HepG2 (cell line): ENCODE results near the gene SMPD3. TPM values are rescaled to one million over a fixed set of nuclear protein-coding genes. Genes with fewer than 3 reads are reported as not detected.

Source experiments
- DNMT1 ChIP-seq: sonication (generic); formaldehyde crosslinking; IDR thresholded peaks from 2 replicates; pipeline ENCODE4 v1.5.1; 2020; ENCODE audit warnings: mild to moderate bottlenecking, missing genetic modification reagents
- DR1 ChIP-seq: sonication (generic); formaldehyde crosslinking; IDR thresholded peaks from 2 replicates; pipeline ENCODE4 v1.8.0; 2021; ENCODE audit warnings: mild to moderate bottlenecking, missing genetic modification reagents, inconsistent platforms
- ETV6 ChIP-seq: sonication (generic); formaldehyde crosslinking; conservative IDR thresholded peaks from 2 replicates; pipeline ENCODE4 v1.4.0; 2020; ENCODE audit warnings: missing genetic modification reagents
- SALL2 ChIP-seq: sonication (generic); formaldehyde crosslinking; IDR thresholded peaks from 2 replicates; pipeline ENCODE4 v1.8.1; 2023; ENCODE audit warnings: mild to moderate bottlenecking, missing genetic modification reagents, inconsistent platforms
- SOX5 ChIP-seq: IDR thresholded peaks from 2 replicates; pipeline ENCODE4 v1.6.1; 2016; ENCODE audit warnings: borderline replicate concordance
- SOX6 ChIP-seq, 2 experiments: fragments of 450-650 bp in 1 of 2; sonication (generic) in 1 of 2; formaldehyde crosslinking in 1 of 2; IDR thresholded peaks; 2 replicates each; pipeline versions ENCODE4 v1.4.0 to v1.6.1; 2017 to 2020; ENCODE audit warnings: antibody characterized with exemption in 1 of 2, mild to moderate bottlenecking in 1 of 2, missing genetic modification reagents in 1 of 2
- SRSF9 ChIP-seq: fragments of 200-400 bp; formaldehyde crosslinking; IDR thresholded peaks from 2 replicates; pipeline ENCODE4 v1.6.1; 2018; ENCODE audit warnings: borderline replicate concordance, mild to moderate bottlenecking, low read depth, low read length; ENCODE audit not compliant: insufficient read depth, poor library complexity, severe bottlenecking
- YEATS2 ChIP-seq: sonication (generic); formaldehyde crosslinking; IDR thresholded peaks from 2 replicates; pipeline ENCODE4 v1.4.0; 2020; ENCODE audit warnings: missing genetic modification reagents, borderline replicate concordance
- ZBTB20 ChIP-seq: sonication (generic); formaldehyde crosslinking; IDR thresholded peaks from 2 replicates; pipeline ENCODE4 v1.8.1; 2023; ENCODE audit warnings: missing genetic modification reagents, low read depth, mild to moderate bottlenecking, borderline replicate concordance
- ZFY ChIP-seq: sonication (generic); formaldehyde crosslinking; IDR thresholded peaks from 2 replicates; pipeline ENCODE4 v1.4.0; 2020; ENCODE audit warnings: missing genetic modification reagents
- ZNF350 ChIP-seq: sonication (generic); formaldehyde crosslinking; IDR thresholded peaks from 2 replicates; pipeline ENCODE4 v1.4.0; 2020; ENCODE audit warnings: mild to moderate bottlenecking, low read depth, missing genetic modification reagents, borderline replicate concordance
- ZNF777 ChIP-seq: sonication (generic); formaldehyde crosslinking; IDR thresholded peaks from 2 replicates; pipeline ENCODE4 v1.4.0; 2020; ENCODE audit warnings: missing genetic modification reagents
- ZNF788 ChIP-seq: sonication (generic); formaldehyde crosslinking; IDR thresholded peaks from 2 replicates; pipeline ENCODE4 v1.5.0; 2020; ENCODE audit warnings: mild to moderate bottlenecking, missing genetic modification reagents, borderline replicate concordance
- polyA plus RNA-seq, 8 experiments: library from polyadenylated mRNA; depleted of rRNA in 3 of 8; stranded (reverse) in 7 of 8; unstranded in 1 of 8; fragments of >200 nt; fragmentation: Illumina TruSeq in 4 of 8; extraction: Trizol in 4 of 8; gene quantifications; 2 replicates each; pipeline versions ENCODE4 v1.2.1 to v1.2.3, GENCODE V29; 2011 to 2016; ENCODE audit warnings: low read depth in 4 of 8, missing spikeins in 1 of 8, mixed read lengths in 1 of 8; ENCODE audit not compliant: insufficient read depth in 1 of 8
- total RNA-seq, 5 experiments: library from RNA; depleted of rRNA; stranded (reverse); fragments of >200 nt; fragmentation: Illumina TruSeq; extraction: Trizol; gene quantifications; 2 replicates each; pipeline ENCODE4 v1.2.3, GENCODE V29; 2016; ENCODE audit warnings: low read depth in 1 of 5
- TF ChIP-seq, protein P1 (sequence below): sonication (generic); formaldehyde crosslinking; IDR thresholded peaks from 2 replicates; pipeline ENCODE4 v1.5.1; 2020; ENCODE audit warnings: missing genetic modification reagents, mild to moderate bottlenecking, borderline replicate concordance
- TF ChIP-seq, protein P2 (sequence below): sonication (generic); formaldehyde crosslinking; IDR thresholded peaks from 2 replicates; pipeline ENCODE4 v1.4.0; 2020; ENCODE audit warnings: mild to moderate bottlenecking, missing genetic modification reagents, borderline replicate concordance
- TF ChIP-seq, protein P3 (sequence below): IDR thresholded peaks from 2 replicates; pipeline ENCODE4 v1.6.1; 2016; ENCODE audit warnings: mild to moderate bottlenecking, missing biosample characterization, missing genetic modification reagents
- TF ChIP-seq, protein P4 (sequence below): sonication (generic); formaldehyde crosslinking; IDR thresholded peaks from 2 replicates; pipeline ENCODE4 v1.4.0; 2020; ENCODE audit warnings: mild to moderate bottlenecking, low read depth, missing genetic modification reagents

Gene SMPD3
- total and polyA plus RNA-seq, 2 of the 13 experiments (the other 11 are each of a cell fraction or from before 2014, with no cell fraction given) = 0.07 to 0.32 TPM

DNA sequence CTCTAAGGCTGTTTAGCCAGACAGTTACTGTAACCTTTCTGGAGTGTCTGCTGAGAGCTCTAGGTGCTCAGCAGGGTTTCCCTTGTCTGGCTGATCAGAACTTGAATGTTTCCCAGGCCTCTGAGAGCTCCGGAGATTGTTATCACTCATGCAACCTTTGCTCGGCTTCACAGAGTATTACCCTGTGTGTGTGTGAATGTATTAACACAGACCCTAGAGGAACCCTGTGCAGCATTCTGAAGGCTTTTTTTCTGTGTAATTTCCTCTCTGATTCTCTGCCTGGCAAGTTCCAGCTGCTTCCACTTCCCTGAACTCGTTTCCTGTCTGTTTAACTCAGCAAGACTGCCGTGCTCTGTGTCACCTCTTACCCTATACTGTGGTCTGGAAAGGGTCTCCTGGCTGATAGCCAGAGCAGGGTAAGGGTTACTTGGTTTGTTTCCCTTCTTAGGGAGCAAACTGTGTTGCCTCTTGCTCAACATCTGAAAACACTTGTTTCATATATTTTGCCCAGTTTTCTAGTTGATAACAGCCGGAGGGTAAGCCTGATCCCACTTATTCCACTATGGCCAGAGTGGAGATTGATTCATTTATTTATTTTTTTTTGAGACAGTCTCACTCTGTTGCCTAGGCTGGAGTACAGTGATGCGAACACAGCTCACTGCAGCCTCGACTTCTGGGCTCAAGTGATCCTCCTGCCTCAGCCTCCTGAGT is 115.7 kb downstream of the SMPD3 start (continued):
- TF ChIP-seq, protein P1, sequence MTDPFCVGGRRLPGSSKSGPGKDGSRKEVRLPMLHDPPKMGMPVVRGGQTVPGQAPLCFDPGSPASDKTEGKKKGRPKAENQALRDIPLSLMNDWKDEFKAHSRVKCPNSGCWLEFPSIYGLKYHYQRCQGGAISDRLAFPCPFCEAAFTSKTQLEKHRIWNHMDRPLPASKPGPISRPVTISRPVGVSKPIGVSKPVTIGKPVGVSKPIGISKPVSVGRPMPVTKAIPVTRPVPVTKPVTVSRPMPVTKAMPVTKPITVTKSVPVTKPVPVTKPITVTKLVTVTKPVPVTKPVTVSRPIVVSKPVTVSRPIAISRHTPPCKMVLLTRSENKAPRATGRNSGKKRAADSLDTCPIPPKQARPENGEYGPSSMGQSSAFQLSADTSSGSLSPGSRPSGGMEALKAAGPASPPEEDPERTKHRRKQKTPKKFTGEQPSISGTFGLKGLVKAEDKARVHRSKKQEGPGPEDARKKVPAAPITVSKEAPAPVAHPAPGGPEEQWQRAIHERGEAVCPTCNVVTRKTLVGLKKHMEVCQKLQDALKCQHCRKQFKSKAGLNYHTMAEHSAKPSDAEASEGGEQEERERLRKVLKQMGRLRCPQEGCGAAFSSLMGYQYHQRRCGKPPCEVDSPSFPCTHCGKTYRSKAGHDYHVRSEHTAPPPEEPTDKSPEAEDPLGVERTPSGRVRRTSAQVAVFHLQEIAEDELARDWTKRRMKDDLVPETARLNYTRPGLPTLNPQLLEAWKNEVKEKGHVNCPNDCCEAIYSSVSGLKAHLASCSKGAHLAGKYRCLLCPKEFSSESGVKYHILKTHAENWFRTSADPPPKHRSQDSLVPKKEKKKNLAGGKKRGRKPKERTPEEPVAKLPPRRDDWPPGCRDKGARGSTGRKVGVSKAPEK (CRISPR knock-in tag) = no peak
- TF ChIP-seq ZNF788 (CRISPR knock-in tag) (peak; percentile 42; the same call in 1 of the 2 replicates), SOX5 (peak; percentile 47; the same call in 1 of the 2 replicates), ZFY (CRISPR knock-in tag) (peak; percentile 52), SOX6 (IDR thresholded peaks at IDR 0.05) (no peak), SOX6 (CRISPR knock-in tag; IDR thresholded peaks at IDR 0.05) (peak; percentile 44; the same call in 1 of the 2 replicates), SRSF9 (no peak), ZBTB20 (CRISPR knock-in tag) (0 out of 2 replicates have a peak, but pooled peaks have one; percentile 5), SALL2 (CRISPR knock-in tag) (no peak), ZNF350 (CRISPR knock-in tag) (0 out of 2 replicates have a peak, but pooled peaks have one; percentile 24), DR1 (CRISPR knock-in tag) (no peak), ETV6 (CRISPR knock-in tag) (0 out of 2 replicates have a peak, but pooled peaks have one; percentile 40), DNMT1 (CRISPR knock-in tag) (no peak), ZNF777 (no peak), YEATS2 (CRISPR knock-in tag) (peak; percentile 43; the same call in 1 of the 2 replicates)
- TF ChIP-seq, protein P2, sequence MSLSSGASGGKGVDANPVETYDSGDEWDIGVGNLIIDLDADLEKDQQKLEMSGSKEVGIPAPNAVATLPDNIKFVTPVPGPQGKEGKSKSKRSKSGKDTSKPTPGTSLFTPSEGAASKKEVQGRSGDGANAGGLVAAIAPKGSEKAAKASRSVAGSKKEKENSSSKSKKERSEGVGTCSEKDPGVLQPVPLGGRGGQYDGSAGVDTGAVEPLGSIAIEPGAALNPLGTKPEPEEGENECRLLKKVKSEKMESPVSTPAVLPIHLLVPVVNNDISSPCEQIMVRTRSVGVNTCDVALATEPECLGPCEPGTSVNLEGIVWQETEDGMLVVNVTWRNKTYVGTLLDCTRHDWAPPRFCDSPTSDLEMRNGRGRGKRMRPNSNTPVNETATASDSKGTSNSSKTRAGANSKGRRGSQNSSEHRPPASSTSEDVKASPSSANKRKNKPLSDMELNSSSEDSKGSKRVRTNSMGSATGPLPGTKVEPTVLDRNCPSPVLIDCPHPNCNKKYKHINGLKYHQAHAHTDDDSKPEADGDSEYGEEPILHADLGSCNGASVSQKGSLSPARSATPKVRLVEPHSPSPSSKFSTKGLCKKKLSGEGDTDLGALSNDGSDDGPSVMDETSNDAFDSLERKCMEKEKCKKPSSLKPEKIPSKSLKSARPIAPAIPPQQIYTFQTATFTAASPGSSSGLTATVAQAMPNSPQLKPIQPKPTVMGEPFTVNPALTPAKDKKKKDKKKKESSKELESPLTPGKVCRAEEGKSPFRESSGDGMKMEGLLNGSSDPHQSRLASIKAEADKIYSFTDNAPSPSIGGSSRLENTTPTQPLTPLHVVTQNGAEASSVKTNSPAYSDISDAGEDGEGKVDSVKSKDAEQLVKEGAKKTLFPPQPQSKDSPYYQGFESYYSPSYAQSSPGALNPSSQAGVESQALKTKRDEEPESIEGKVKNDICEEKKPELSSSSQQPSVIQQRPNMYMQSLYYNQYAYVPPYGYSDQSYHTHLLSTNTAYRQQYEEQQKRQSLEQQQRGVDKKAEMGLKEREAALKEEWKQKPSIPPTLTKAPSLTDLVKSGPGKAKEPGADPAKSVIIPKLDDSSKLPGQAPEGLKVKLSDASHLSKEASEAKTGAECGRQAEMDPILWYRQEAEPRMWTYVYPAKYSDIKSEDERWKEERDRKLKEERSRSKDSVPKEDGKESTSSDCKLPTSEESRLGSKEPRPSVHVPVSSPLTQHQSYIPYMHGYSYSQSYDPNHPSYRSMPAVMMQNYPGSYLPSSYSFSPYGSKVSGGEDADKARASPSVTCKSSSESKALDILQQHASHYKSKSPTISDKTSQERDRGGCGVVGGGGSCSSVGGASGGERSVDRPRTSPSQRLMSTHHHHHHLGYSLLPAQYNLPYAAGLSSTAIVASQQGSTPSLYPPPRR (CRISPR knock-in tag) = no peak
- TF ChIP-seq, protein P3, sequence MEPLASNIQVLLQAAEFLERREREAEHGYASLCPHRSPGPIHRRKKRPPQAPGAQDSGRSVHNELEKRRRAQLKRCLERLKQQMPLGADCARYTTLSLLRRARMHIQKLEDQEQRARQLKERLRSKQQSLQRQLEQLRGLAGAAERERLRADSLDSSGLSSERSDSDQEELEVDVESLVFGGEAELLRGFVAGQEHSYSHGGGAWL = no peak
- TF ChIP-seq, protein P4, sequence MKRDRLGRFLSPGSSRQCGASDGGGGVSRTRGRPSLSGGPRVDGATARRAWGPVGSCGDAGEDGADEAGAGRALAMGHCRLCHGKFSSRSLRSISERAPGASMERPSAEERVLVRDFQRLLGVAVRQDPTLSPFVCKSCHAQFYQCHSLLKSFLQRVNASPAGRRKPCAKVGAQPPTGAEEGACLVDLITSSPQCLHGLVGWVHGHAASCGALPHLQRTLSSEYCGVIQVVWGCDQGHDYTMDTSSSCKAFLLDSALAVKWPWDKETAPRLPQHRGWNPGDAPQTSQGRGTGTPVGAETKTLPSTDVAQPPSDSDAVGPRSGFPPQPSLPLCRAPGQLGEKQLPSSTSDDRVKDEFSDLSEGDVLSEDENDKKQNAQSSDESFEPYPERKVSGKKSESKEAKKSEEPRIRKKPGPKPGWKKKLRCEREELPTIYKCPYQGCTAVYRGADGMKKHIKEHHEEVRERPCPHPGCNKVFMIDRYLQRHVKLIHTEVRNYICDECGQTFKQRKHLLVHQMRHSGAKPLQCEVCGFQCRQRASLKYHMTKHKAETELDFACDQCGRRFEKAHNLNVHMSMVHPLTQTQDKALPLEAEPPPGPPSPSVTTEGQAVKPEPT = no peak
